ENCODE data around the gene MRFAP1.
A peak's percentile ranks its signal among the peaks of the same experiment; 100 is the strongest.
"Not testable (repeated sequence)": the region's sequence is repeated elsewhere in the genome, so short reads cannot be mapped to it uniquely, and the experiment has no call there.

Gene MRFAP1

DNA sequence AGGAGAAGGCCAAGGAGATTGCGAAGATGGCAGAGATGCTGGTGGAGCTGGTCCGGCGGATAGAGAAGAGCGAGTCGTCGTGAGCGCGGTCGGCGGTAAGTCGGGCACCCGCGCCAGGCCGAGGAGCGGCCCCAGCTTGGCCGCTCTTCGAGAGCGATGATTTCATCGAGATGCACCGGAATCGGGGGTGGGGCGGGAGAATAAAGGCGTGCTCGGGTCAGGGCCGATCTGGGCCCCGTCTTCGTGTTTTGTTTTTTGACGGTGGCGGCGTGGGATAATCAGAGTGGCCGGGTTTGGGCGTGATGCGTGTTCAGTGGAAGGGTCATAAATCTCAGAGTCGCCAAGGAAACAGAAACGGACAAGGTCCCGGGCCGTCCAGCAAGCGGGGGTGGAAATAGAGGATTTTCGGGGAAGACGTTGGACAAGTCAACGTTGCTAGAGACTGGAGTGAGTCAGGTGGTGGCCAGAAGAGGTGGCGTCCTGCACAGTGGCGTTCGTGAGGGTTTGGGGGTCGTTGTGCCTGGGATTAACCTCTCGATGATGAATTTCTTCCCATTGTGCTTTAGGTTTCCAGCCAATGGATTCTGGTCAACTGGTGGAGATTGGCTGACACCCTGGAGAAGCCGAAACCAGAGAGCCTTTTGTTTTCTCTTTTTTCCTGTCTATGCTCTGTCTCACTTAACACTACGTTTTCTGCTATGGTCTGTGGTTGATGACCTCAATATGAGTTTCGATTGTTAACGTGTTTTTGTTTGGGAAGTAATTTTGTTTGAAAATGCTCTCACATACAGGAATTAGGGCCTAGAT lies 882 bp downstream of the MRFAP1 start:
- DNase-seq, result peak; percentile 51

DNA sequence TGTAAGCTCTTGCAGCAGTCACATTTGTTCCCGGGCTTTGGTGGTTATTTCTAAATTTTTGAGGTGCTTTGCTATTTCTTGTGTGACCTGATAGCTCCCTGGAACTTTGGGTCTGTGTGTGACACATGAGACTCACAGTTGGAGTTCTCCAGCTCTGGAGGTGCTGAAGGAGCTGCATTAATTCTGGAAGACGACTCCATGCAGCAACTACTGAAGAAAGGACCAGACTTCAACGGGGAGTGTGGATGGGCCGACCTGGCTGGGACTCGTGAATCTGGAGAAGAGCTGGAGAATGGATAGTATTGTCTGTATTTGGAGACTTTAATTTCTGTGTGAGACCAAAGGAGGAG lies 1.5 kb downstream of the MRFAP1 start:
- no peak for DNase-seq

DNA sequence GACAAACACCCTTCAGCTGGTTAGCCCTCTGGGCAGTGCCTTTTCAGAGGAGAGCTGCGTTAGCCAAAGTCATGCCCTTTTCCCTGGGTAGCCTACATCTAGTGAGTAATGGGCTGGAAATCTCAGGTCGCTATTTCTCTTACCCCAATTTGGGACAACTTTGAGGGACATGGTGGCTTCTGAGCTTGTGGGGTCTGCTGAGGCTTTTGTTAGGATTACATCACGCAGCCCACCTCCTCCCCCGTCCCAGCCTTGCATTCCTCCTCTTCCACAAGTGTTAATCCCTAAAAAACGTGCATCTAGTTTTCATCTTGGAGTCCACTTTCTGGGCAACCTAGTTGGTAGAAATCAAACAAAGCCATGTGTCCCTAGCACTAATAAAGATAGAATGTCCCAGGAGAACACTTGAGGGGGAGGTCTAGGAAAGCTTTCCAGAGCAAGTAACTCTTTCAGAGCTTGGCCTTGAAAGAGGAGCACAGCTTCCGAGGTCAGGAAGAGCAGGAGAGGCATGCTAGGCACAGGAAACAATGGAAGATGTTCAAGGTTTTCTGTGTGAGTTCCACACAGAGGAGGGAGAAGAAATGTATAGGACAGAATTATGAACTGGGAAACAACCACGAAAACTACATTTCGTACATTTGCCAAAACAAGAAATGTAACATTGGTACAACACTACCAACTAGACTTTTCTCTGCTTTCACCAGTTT lies 2.8 kb downstream of the MRFAP1 start:
- DNase-seq, result no peak

DNA sequence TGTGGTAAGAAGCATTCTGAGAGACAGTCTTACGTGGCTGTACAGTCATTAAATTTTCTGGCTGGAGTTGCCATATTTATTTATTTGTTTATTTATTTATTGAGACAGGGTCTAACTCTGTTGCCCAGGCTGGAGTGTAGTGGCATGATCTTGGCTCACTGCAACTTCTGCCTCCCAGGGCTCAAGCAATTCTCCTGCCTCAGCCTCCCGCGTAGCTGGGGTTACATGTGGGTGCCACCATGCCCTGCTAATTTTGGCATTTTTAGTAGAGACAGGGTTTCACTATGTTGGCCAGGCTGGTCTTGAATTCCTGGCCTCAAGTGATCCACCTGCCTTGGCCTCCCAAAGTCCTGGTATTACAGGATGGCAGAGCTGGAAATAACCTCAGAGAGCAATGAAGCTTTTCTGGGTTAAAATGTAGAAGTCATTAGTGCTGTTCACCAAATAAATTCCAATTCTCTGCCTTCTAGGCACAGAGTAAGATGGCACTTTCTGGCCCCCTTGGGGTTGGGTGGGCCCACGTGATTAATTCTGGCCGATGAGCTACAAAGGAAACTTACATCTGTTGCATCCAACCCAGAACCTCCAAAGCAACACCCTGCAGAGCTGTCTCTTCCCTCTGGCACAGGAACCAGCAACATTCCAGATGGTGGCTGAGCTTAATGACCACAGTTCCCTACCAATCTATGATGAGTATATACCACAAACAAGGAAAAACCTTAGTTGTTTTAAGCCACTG lies 4.5 kb downstream of the MRFAP1 start:
- DNase-seq, result no peak

DNA sequence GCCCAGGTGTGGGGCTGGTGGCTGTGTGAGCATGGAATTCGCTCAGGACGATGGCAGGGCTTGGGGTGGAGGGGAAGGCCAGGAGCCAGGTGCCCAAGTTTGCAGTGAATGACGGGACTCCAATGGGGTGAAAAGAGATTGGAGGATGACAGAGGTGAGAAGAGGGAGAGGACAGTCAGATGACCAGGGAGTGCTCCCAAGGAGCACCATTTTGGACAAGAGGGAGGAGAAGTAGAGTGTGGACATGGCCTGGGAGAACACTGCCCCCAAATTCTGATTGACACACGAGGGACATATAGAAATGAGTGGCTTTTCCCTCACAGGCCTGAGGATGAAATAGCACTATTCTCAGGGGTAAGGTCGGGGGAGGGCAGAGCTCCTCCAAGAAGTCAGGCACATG lies 6.7 kb downstream of the MRFAP1 start:
- no peak for DNase-seq

DNA sequence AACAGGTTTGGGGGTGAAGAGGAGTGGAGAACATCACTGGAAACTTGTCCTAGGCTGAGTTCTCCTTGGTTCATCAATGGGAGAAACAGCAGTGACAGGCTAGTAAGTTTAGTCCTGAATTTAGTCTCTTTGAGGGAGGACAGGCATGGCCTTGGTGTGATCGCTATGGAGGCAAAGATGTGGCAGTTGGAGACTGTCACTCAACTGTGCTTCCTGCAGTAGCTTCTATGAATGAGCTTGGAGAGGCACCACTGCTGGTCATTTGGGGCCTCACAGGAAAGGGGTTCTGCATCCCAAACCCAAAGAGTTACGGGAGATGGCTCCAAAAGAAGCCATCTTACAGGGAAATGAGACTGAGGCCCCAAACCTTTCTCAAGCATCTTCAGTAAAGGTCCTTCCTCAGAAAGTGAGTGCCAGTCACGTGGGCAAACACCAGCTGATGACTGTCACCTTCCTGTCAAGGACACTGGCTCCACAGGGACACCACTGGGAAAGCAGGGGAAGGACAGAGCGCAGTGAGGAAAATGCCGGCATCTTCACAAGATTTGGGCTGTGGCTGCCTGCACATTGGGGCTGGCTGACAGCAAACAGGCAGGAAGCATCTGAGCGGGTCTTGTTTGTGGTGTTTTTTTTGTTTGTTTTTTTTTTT lies 7.2 kb downstream of the MRFAP1 start:
- DNase-seq, result no peak

DNA sequence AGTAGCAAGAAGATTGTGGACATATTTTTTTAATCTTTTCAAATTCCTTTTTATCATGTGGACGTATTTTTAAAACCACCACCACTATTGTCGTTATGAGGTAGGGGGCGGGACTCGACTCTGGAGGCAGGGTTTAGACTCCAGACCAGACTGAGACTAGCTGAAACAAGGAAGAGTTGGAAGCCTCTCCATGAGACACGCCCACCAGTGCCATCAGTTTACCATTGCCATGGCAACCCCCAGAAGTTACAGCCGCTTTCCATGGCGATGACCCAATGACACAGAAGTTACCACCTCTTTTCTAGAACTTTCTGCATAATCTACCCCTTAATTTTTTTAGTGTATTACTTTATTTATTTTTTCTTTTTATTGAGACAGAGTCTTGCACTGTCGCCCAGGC lies 8.7 kb downstream of the MRFAP1 start:
- no peak for DNase-seq

DNA sequence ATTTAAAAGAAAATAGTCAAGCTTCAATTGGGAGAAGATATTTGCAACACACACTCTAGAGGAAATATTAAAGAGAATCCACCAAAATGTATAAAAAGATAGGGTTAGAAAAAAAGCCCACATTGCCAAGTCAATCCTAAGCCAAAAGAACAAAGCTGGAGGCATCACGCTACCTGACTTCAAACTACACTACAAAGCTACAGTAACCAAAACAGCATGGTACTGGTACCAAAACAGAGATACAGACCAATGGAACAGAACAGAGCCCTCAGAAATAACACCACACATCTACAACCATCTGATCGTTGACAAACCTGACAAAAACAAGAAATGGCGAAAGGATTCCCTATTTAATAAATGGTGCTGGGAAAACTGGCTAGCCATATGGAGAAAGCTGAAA lies 13.7 kb downstream of the MRFAP1 start:
- DNase-seq, result not testable (repeated sequence)

DNA sequence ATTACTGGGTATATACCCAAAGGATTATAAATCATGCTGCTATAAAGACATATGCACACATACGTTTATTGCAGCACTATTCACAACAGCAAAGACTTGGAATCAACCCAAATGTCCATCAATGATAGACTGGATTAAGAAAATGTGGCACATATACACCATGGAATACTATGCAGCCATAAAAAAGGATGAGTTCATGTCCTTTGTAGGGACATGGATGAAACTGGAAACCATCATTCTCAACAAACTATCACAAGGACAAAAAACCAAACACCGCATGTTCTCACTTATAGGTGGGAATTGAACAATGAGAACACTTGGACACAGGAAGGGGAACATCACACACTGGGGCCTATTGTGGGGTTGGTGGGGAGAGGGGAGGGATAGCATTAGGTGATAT lies 14.8 kb downstream of the MRFAP1 start:
- not testable (repeated sequence) for DNase-seq

DNA sequence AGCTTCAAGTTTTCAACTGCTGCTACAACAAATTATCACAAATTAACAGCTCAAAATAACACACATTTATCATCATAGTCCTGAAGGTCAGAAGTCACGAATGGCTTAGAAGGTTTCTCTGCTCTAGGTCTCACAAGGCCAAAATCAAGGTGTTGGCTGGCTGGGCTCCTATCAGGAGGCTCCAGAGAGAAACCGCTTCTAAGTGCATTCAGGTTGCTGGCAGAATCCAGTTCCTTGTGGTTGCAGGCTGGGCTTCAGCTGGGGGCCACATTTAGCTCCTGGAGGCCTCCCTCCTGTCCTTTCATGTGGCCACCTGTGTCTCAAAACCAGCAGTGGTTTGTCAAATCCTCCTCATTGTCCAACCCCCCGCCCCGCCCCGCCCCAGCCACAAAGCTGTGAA lies 15.4 kb downstream of the MRFAP1 start:
- no peak for DNase-seq

DNA sequence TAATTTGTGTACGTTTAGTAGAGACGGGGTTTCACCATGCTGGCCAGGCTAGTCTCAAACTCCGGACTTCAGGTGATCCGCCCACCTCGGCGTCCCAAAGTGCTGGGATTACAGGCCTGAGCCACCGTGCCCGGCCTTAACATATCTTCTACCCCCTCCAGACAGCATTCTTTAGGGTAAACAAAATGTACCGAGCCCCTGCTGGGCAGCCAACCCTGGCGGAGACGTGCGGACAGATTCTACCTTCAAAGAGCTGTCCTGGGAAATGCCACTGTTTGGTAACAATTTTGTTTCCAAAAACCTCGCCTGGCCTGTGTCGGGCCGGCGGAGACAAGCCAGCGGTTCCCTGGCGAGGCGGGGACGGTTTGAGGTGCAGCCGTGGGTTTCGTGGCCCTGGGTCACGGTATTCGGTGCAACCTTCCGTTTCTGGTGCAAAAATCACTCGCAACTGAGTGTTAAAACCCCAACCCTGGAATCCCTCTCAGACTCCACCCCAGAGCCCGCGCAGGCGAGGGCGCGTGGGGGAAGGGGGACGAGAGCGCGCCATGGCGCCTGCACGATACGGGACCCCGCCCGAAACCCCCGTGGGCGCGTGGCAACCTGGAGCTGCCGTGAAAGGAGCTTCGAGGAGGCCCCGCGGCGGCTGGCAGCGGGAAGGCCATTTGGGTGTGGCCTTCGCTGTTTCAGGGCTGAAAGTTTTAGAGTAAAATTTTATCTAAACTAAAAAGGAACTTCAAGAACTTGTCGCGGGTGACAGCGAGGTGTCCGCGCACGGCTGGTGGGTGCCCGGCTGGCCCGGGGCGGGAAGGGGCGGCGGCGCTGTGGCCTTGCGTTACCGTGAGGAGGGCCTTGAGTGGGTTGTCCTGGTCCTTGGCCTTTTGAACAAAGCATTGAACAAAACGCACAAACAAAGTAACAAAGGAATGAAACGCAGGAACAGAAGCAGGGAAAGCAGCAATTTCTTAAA lies 17.0 kb downstream of the MRFAP1 start:
- no peak for DNase-seq

DNA sequence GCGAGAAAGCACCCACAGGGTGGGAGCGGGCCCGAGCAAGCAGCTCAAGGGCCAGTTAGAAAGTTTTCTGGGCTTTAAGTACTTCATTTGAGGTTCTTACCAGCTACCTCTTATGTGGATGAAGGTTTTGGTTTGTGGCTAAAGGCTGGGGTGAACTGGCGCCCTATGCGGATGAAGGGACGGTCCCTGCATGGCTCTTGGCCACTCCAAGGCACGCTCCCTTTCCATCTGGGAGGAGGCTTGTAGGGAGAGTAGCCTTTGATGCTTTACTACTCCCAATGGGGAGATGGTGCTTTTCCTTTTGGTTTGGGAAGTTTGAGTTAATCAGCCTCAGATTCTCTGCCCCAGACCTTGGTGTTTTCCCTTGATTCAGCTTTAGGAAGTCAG lies 17.7 kb downstream of the MRFAP1 start:
- no peak for DNase-seq

DNA sequence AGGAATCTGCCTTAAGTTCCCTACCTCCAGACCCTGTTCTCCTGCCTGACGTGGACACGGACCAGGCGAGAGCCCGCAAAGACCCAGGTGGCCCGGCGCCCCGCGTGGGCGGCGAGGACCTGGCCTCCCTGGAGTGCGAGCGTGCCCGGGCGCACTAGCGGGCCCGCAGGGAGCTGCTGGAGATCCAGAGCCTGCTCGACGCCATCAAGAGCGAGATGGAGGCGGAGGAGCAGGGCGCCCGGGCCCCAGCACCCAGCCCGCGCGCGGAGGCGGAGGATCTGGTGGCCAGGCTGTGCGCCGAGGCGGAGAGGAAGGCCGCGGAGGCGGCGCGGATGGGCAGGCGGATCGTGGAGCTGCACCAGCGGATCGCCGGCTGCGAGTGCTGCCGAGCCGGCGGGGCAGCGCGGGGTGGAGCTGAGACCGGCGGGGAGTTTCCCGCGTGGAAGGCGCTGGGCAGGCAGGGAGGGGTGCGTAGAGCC lies 18.2 kb downstream of the MRFAP1 start:
- DNase-seq, result peak; percentile 61

DNA sequence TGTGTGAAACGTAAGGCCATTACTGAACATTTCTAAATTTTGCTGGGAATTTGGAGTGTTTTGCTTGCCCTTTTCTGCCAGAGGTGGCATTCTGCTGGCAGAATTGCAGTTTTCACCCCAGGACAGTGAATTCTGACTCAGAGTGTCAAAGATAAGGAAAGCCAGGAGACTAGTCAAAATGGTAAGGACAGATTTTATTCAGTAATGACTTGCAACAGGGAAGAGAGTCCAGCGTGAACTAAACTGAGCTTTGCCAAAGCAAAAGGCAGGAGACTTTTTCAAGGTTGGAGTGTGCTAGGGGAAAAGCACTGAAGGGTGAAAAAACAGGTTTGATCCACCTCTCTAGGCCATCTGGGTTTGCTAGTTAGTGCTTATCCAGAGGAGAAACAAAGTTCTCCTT lies 19.4 kb downstream of the MRFAP1 start:
- DNase-seq, result no peak

DNA sequence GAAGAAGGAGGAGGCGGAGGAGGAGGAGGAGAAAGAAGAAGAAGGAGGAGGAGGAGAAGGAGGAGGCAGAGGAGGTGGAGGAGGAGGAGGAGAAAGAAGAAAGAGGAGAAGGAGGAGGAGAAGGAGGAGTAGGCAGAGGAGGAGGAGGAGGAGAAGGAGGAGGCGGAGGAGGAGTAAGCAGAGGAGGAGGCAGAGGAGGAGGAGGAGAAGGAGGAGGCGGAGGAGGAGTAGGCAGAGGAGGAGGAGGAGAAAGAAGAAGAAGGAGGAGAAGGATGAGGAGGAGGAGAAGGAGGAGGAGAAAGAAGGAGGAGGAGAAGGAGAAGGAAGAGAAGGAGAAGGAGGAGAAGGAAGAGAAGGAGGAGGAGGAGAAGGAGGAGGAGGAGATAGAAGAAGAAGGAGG lies 19.9 kb downstream of the MRFAP1 start:
- DNase-seq, result no peak

DNA sequence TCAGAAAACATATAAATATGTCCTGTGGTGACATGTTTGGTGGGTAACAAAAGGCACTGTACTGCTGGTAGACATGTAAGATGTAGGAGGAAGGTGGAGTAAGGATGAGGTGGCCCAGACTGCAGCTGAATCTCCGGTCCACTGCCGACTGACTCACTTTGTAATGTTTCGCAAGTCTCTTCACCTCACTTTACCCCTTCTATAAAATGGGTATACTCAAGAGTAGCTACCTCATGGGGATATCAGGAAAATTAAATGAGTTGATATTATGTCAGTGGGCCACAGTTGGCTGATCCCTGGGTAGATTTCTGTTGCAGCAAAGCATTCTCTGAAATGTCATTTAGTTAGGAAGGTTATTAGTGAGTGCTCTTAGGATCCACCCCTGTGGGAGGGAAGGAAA lies 22.1 kb downstream of the MRFAP1 start:
- no peak for DNase-seq

DNA sequence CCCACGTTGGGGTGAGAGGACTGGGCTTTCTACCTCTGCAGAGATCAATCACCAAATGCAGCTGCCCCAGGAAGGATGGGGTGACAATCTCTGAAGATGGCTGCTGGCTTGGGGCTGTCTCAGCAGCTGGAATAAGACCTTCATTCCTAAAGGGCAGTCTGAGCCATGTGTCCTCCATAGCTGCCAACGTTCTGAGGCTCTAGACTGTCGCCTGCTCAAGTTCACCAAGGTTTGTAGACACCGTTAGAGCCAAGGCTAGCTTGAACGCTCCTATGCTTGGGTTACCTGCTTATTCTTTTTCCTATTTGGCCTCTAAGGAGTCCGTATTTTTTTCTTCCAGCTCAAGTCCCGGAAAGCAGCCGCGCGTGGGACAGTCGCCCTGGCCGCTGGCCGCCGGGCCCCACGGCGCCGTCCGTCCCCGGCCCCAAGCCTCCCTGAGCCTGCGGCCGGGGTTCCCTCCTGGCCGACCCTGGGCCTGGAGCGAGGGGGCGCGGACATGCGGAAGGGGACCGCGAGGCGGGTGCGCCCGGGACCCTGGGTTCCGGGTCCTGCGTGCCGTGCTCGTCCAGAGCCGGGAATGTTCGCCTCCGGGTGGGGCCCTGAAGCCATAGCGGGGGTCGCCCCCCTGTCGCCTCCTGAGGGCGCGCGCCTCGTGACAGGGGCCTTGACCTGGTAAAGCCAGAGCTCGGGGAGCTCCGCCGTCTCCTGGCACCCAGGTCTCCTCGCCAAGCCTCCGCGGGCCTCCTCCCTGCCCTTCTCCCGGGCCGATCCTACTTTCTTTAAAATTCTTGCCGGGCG lies 23.3 kb downstream of the MRFAP1 start:
- no peak for DNase-seq

DNA sequence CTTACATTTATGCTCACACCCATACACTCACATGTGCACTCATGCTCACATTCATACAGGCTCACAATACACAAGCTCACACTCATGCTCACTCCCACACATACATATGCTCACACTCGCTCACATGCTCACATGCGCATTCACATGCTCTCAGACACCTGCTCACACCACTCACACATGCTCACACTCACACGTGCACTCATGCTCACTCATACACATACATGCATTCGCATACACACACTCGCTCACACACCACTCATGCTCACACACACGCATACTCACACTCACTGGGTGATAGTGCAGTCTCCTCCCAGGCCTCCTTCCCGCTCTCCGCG lies 24.8 kb downstream of the MRFAP1 start:
- no peak for DNase-seq

DNA sequence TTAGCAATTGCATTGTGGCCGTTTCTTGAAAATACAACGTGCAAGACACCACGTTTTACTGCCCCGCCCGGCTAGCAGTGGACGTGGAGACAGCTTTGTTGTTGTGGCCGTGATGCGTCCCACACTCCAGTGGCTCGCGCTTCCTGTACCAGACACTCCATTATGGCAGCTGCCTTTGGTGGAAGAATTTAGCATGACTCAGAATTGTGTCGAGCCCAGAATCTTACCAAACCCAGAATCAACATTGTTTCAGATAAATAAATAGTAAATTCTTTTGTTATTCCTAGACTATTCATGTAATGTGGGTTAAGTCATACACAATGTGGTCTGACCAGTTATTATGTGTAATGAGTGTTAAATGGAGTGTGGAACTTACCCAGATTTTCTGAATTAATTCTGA lies 27.9 kb downstream of the MRFAP1 start:
- no peak for DNase-seq

DNA sequence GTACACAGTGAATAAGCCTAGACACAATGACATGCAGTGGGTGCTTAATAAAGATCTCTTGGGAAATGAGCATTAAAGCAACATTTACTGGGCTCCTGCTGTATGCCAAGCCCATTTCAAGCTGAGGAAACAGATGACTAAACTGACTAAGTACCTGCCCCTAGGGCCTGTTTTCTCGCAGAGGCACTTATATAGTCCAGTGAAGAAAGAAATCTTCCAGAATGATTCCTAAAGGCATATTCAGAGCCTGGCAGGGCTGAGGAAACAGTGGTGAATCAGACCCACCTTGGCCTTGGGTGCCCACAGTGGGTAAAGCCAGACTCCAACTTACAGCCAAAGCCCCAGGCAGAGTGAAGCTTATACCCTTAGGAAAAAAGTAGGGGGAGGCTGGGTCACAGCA lies 31.2 kb downstream of the MRFAP1 start:
- DNase-seq, result no peak

DNA sequence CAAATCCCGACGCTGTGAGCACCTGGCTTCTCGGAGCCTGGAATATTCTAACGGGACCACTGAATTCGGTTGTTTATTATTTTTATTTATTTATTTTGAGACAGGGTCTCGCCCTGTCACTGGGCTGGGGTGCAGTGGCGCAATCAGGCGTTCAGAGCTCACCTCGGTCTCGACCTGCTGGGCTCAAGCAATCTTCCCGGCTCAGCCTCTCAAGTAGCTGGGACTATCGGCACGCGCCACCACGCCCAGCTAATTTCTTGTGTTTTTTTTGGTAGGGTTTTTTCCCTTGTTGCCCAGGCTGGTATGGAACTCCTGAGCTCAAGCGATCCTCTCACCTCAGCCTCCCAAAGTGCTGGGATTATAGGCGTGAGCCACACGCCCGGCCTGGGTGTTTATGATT lies 31.6 kb downstream of the MRFAP1 start:
- DNase-seq, result no peak
